ENCODE data around the gene CTDSPL. TPM values are rescaled to one million over a fixed set of nuclear protein-coding genes. Genes with fewer than 3 reads are reported as not detected.

The CTDSPL gene
- total RNA-seq, 1 experiment from 2014 or later = not detected

DNA sequence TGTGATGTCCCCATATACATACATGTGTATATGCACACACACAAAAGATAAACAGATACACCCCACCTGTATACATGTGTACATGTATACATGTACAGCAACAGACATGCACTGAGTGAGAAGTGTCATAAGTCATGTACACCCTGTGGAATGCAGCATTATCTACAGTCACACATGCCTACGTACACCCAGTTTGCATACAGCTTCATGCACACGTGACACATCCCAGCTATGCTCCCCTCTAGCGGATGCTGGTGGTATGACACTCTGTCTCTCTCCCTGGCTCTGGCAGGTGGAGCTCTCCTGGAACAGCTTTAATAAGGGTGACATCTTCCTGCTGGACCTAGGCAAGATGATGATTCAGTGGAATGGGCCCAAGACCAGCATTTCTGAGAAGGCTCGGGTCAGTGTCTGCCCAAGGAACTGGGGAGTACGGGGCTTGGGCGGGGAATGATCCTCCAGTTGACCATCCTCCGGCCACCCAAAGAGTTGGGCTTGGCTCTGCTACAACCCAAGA is 135.2 kb downstream of the CTDSPL start:
- no peak overlapping the region for H3K4me3 ChIP-seq (ENCODE audit: low read length)
- DNase-seq = peak; percentile 95
- no peak overlapping the region for H2AFZ ChIP-seq (ENCODE audit: low read length)
- H3K27ac ChIP-seq (ENCODE audit: low read length) = no peak overlapping the region
- no peak overlapping the region for H3K9ac ChIP-seq (ENCODE audit: low read length)
- H3K9me2 ChIP-seq (replicated peaks; ENCODE audit: insufficient read depth, low read length) = no peaks in the 10 kb centered on the region
- H3K36me3 ChIP-seq (ENCODE audit: insufficient read depth, low read length) = peaks cover 13% of the 10 kb centered on the region
- H4K20me1 ChIP-seq (ENCODE audit: insufficient read depth, low read depth, low read length) = no peaks in the 10 kb centered on the region
- H3K9me3 ChIP-seq (ENCODE audit: low read length) = no peaks in the 10 kb centered on the region
- peaks cover 11% of the 10 kb centered on the region for H3K79me2 ChIP-seq (ENCODE audit: low read length)
- no peak overlapping the region for H3K4me2 ChIP-seq (ENCODE audit: low read depth, low read length, poor library complexity, severe bottlenecking)
- no peaks in the 10 kb centered on the region for H3K27me3 ChIP-seq (ENCODE audit: low read length)
- H3K4me1 ChIP-seq (ENCODE audit: low read length) = peaks cover 36% of the 10 kb centered on the region

DNA sequence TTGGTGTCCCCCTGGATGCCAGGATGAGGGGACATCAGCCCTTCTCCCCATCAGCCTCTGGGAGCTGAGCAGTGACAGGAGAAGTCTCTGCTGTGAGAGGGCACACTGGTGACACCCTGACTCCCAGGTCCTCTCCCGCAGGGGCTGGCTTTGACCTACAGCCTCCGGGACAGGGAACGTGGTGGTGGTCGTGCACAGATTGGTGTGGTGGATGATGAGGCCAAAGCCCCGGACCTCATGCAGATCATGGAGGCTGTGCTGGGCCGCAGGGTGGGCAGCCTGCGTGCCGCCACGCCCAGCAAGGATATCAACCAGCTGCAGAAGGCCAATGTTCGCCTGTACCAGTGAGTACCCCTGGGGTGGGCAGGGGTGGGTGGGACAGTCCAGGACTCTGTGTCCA is 135.7 kb downstream of the CTDSPL start:
- no peaks in the 10 kb centered on the region for H3K9me3 ChIP-seq (ENCODE audit: low read length)
- no peak overlapping the region for H3K9ac ChIP-seq (ENCODE audit: low read length)
- no peaks in the 10 kb centered on the region for H3K9me2 ChIP-seq (replicated peaks; ENCODE audit: insufficient read depth, low read length)
- H3K79me2 ChIP-seq (ENCODE audit: low read length) = peaks cover 11% of the 10 kb centered on the region
- peaks cover 13% of the 10 kb centered on the region for H3K36me3 ChIP-seq (ENCODE audit: insufficient read depth, low read length)
- H3K27ac ChIP-seq (ENCODE audit: low read length) = no peak overlapping the region
- H3K4me1 ChIP-seq (ENCODE audit: low read length) = peaks cover 36% of the 10 kb centered on the region
- no peak overlapping the region for H3K4me3 ChIP-seq (ENCODE audit: low read length)
- no peak overlapping the region for H3K4me2 ChIP-seq (ENCODE audit: low read depth, low read length, poor library complexity, severe bottlenecking)
- no peak overlapping the region for H2AFZ ChIP-seq (ENCODE audit: low read length)
- no peaks in the 10 kb centered on the region for H3K27me3 ChIP-seq (ENCODE audit: low read length)
- DNase-seq = no peak
- no peaks in the 10 kb centered on the region for H4K20me1 ChIP-seq (ENCODE audit: insufficient read depth, low read depth, low read length)

- H3K9me3 ChIP-seq (ENCODE audit: low read length) = no peaks in the 10 kb centered on the region
- peak overlapping the region; percentile 71 for H3K9ac ChIP-seq (ENCODE audit: low read length)
- no peaks in the 10 kb centered on the region for H3K27me3 ChIP-seq (ENCODE audit: low read length)
- H3K27ac ChIP-seq (ENCODE audit: low read length) = 0 out of 2 replicates have a peak overlapping the region, but pooled peaks have one; percentile 59
- peak overlapping the region; percentile 69 for H3K4me2 ChIP-seq (ENCODE audit: low read depth, low read length, poor library complexity, severe bottlenecking)
- H3K9me2 ChIP-seq (replicated peaks; ENCODE audit: insufficient read depth, low read length) = no peaks in the 10 kb centered on the region
- H3K36me3 ChIP-seq (ENCODE audit: insufficient read depth, low read length) = peaks cover 13% of the 10 kb centered on the region
- no peaks in the 10 kb centered on the region for H4K20me1 ChIP-seq (ENCODE audit: insufficient read depth, low read depth, low read length)
- peaks cover 11% of the 10 kb centered on the region for H3K79me2 ChIP-seq (ENCODE audit: low read length)
- no peak for DNase-seq
- peaks cover 36% of the 10 kb centered on the region for H3K4me1 ChIP-seq (ENCODE audit: low read length)
- peak overlapping the region; percentile 61; the same call in 1 of the 2 replicates for H3K4me3 ChIP-seq (ENCODE audit: low read length)
- no peak overlapping the region for H2AFZ ChIP-seq (ENCODE audit: low read length)
Measured at GRCh38 chr3:37997791-37998370, 136.2 kb downstream of the CTDSPL start.

DNA sequence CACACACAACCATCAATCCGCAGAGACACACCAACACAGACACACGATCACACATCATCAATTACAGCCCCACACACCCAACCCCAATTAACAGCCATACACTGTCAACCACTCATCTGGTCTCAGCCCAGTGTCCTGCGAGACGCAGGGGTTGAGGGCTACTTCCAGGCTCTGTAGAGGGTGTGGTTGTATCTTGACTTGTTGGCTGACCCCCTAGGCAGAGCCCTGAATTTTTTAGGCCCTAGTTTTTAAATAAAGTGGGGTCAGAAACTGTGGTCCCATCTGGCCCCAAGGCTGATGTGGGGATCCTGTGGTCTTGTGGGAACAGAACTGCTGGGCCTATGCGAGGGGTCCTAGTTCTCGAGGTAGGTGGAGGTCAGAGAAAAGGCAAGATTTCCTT is 138.2 kb downstream of the CTDSPL start:
- H3K9me2 ChIP-seq (replicated peaks; ENCODE audit: insufficient read depth, low read length) = no peaks in the 10 kb centered on the region
- peaks cover 13% of the 10 kb centered on the region for H3K36me3 ChIP-seq (ENCODE audit: insufficient read depth, low read length)
- no peak overlapping the region for H3K27ac ChIP-seq (ENCODE audit: low read length)
- H3K9me3 ChIP-seq (ENCODE audit: low read length) = no peaks in the 10 kb centered on the region
- no peak overlapping the region for H3K4me3 ChIP-seq (ENCODE audit: low read length)
- H3K79me2 ChIP-seq (ENCODE audit: low read length) = peaks cover 10% of the 10 kb centered on the region
- H3K27me3 ChIP-seq (ENCODE audit: low read length) = no peaks in the 10 kb centered on the region
- H3K9ac ChIP-seq (ENCODE audit: low read length) = no peak overlapping the region
- no peaks in the 10 kb centered on the region for H4K20me1 ChIP-seq (ENCODE audit: insufficient read depth, low read depth, low read length)
- DNase-seq = no peak
- no peak overlapping the region for H2AFZ ChIP-seq (ENCODE audit: low read length)
- peaks cover 26% of the 10 kb centered on the region for H3K4me1 ChIP-seq (ENCODE audit: low read length)
- H3K4me2 ChIP-seq (ENCODE audit: low read depth, low read length, poor library complexity, severe bottlenecking) = no peak overlapping the region

- DNase-seq = no peak
- no peaks in the 10 kb centered on the region for H3K9me2 ChIP-seq (replicated peaks; ENCODE audit: insufficient read depth, low read length)
- no peak overlapping the region for H3K27ac ChIP-seq (ENCODE audit: low read length)
- no peak overlapping the region for H3K9ac ChIP-seq (ENCODE audit: low read length)
- H4K20me1 ChIP-seq (ENCODE audit: insufficient read depth, low read depth, low read length) = no peaks in the 10 kb centered on the region
- H3K36me3 ChIP-seq (ENCODE audit: insufficient read depth, low read length) = peaks cover 13% of the 10 kb centered on the region
- H3K9me3 ChIP-seq (ENCODE audit: low read length) = no peaks in the 10 kb centered on the region
- peaks cover 21% of the 10 kb centered on the region for H3K4me1 ChIP-seq (ENCODE audit: low read length)
- no peak overlapping the region for H3K4me2 ChIP-seq (ENCODE audit: low read depth, low read length, poor library complexity, severe bottlenecking)
- H3K4me3 ChIP-seq (ENCODE audit: low read length) = no peak overlapping the region
- H2AFZ ChIP-seq (ENCODE audit: low read length) = no peak overlapping the region
- peaks cover 5% of the 10 kb centered on the region for H3K79me2 ChIP-seq (ENCODE audit: low read length)
- H3K27me3 ChIP-seq (ENCODE audit: low read length) = no peaks in the 10 kb centered on the region
Measured at GRCh38 chr3:38000242-38000916, 138.7 kb downstream of the CTDSPL start.

- peaks cover 17% of the 10 kb centered on the region for H3K4me1 ChIP-seq (ENCODE audit: low read length)
- no peaks in the 10 kb centered on the region for H3K79me2 ChIP-seq (ENCODE audit: low read length)
- no peak overlapping the region for H3K4me2 ChIP-seq (ENCODE audit: low read depth, low read length, poor library complexity, severe bottlenecking)
- no peaks in the 10 kb centered on the region for H3K9me2 ChIP-seq (replicated peaks; ENCODE audit: insufficient read depth, low read length)
- H3K36me3 ChIP-seq (ENCODE audit: insufficient read depth, low read length) = peaks cover 13% of the 10 kb centered on the region
- no peak overlapping the region for H3K9ac ChIP-seq (ENCODE audit: low read length)
- no peak for DNase-seq
- H4K20me1 ChIP-seq (ENCODE audit: insufficient read depth, low read depth, low read length) = no peaks in the 10 kb centered on the region
- no peaks in the 10 kb centered on the region for H3K27me3 ChIP-seq (ENCODE audit: low read length)
- H2AFZ ChIP-seq (ENCODE audit: low read length) = no peak overlapping the region
- H3K27ac ChIP-seq (ENCODE audit: low read length) = no peak overlapping the region
- no peak overlapping the region for H3K4me3 ChIP-seq (ENCODE audit: low read length)
- H3K9me3 ChIP-seq (ENCODE audit: low read length) = no peaks in the 10 kb centered on the region
Measured at GRCh38 chr3:38000965-38001455, 139.3 kb downstream of the CTDSPL start.

GRCh38 chr3:38001456-38002081 is 139.9 kb downstream of the CTDSPL start:
- no peak overlapping the region for H2AFZ ChIP-seq (ENCODE audit: low read length)
- no peak overlapping the region for H3K4me2 ChIP-seq (ENCODE audit: low read depth, low read length, poor library complexity, severe bottlenecking)
- H3K9me2 ChIP-seq (replicated peaks; ENCODE audit: insufficient read depth, low read length) = no peaks in the 10 kb centered on the region
- H3K27ac ChIP-seq (ENCODE audit: low read length) = no peak overlapping the region
- H3K4me3 ChIP-seq (ENCODE audit: low read length) = no peak overlapping the region
- no peak overlapping the region for H3K9ac ChIP-seq (ENCODE audit: low read length)
- no peaks in the 10 kb centered on the region for H3K79me2 ChIP-seq (ENCODE audit: low read length)
- DNase-seq = no peak
- no peaks in the 10 kb centered on the region for H4K20me1 ChIP-seq (ENCODE audit: insufficient read depth, low read depth, low read length)
- H3K36me3 ChIP-seq (ENCODE audit: insufficient read depth, low read length) = peaks cover 7% of the 10 kb centered on the region; the same call in 1 of the 2 replicates
- H3K27me3 ChIP-seq (ENCODE audit: low read length) = no peaks in the 10 kb centered on the region
- peaks cover 16% of the 10 kb centered on the region for H3K4me1 ChIP-seq (ENCODE audit: low read length)
- no peaks in the 10 kb centered on the region for H3K9me3 ChIP-seq (ENCODE audit: low read length)

GRCh38 chr3:38002291-38002876 is 140.7 kb downstream of the CTDSPL start:
- H3K4me2 ChIP-seq (ENCODE audit: low read depth, low read length, poor library complexity, severe bottlenecking) = no peak overlapping the region
- H2AFZ ChIP-seq (ENCODE audit: low read length) = no peak overlapping the region
- no peak overlapping the region for H3K4me3 ChIP-seq (ENCODE audit: low read length)
- no peaks in the 10 kb centered on the region for H3K9me2 ChIP-seq (replicated peaks; ENCODE audit: insufficient read depth, low read length)
- H3K36me3 ChIP-seq (ENCODE audit: insufficient read depth, low read length) = peaks cover 6% of the 10 kb centered on the region; the same call in 1 of the 2 replicates
- peaks cover 14% of the 10 kb centered on the region for H3K4me1 ChIP-seq (ENCODE audit: low read length)
- H3K27me3 ChIP-seq (ENCODE audit: low read length) = no peaks in the 10 kb centered on the region
- no peaks in the 10 kb centered on the region for H3K79me2 ChIP-seq (ENCODE audit: low read length)
- no peaks in the 10 kb centered on the region for H3K9me3 ChIP-seq (ENCODE audit: low read length)
- no peak overlapping the region for H3K27ac ChIP-seq (ENCODE audit: low read length)
- H3K9ac ChIP-seq (ENCODE audit: low read length) = no peak overlapping the region
- no peak for DNase-seq
- no peaks in the 10 kb centered on the region for H4K20me1 ChIP-seq (ENCODE audit: insufficient read depth, low read depth, low read length)

Measured in Karpas-422 (cell line).